OCI-LY3 (cell line): ENCODE data around the gene SLC66A2.

ENCODE experiments used
- EZH2phosphoT487 ChIP-seq: fragments of 200-600 bp; shearing (Covaris generic); IDR thresholded peaks from 2 replicates; pipeline ENCODE4 v1.6.1; 2018; ENCODE audit warnings: antibody characterized with exemption, mixed run types, low read depth
- TF ChIP-seq, protein P1 (sequence below): fragments of 200-600, 300-600 bp; sonication (generic); IDR thresholded peaks from 2 replicates; pipeline ENCODE4 v1.5.1; 2014; ENCODE audit warnings: antibody characterized with exemption, low read length, low read depth

DNA sequence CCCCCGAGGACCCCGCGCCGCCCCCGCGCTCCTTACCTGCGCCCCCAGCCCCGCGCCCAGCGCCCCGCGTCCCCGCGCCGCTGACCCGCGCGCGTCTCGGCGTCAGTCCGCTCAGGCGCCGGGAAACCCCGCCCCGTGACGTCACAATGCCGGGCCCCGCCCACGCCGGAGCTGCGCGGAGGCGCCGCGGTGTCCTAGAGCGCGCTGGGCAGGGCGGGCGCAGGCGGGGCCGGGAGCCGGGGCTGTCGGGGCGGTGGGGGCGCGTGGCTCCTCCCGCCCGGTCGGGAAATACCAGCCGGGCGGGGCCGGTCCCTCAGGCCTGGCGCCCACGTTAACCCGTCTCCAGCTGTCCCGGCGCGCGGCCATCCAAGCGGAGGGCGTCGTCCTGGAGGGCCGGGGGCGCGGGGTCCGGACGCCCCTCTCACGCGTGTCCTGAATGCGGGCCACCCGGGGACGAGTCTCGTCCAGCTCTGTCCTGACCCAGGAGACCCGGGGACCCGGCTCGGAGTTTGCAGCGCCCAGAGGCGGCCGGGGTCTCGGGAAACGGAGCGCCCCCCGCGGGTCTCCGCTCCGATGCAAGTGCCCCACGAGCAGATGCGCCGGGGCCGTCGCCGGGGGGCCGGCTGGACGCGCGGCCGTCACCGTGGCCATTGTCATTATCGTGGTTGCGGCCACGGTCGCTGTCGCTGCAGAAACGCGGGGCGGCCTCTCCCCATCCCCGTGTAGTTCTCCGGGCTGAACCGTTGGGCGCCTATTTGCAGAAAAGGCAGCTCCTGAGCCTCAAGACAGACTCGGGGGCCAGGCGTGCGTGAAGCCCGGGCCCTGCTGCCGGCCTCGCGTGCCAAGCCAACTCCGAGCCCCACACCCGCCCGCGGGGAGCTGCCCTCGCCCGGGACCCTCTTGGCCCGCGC lies at the start of gene SLC66A2:
- TF ChIP-seq, protein P1, sequence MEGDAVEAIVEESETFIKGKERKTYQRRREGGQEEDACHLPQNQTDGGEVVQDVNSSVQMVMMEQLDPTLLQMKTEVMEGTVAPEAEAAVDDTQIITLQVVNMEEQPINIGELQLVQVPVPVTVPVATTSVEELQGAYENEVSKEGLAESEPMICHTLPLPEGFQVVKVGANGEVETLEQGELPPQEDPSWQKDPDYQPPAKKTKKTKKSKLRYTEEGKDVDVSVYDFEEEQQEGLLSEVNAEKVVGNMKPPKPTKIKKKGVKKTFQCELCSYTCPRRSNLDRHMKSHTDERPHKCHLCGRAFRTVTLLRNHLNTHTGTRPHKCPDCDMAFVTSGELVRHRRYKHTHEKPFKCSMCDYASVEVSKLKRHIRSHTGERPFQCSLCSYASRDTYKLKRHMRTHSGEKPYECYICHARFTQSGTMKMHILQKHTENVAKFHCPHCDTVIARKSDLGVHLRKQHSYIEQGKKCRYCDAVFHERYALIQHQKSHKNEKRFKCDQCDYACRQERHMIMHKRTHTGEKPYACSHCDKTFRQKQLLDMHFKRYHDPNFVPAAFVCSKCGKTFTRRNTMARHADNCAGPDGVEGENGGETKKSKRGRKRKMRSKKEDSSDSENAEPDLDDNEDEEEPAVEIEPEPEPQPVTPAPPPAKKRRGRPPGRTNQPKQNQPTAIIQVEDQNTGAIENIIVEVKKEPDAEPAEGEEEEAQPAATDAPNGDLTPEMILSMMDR, result 0 out of 2 replicates have a peak, but pooled peaks have one; percentile 16
- no peak for TF ChIP-seq EZH2phosphoT487
